SK-N-SH (cell line): ENCODE results near the gene PAGE2. TPM values are rescaled to one million over a fixed set of nuclear protein-coding genes. Genes with fewer than 3 reads are reported as not detected.
"Not testable (repeated sequence)": the region's sequence is repeated elsewhere in the genome, so short reads cannot be mapped to it uniquely, and the experiment has no call there.

ENCODE experiments used
- CTCF ChIA-PET: fragments of 300-600, 350-600 bp; formaldehyde crosslinking; extraction: SDS; loops from one replicate; lab custom pipeline; 2021; lab: Yijun Ruan, JAX
- POLR2A ChIA-PET: fragments of 350-600 bp; sonication (Branson Sonifier 250); formaldehyde crosslinking; extraction: SDS; loops from one replicate; lab custom pipeline; 2020; ENCODE audit warnings: antibody characterized with exemption, inconsistent platforms; lab: Yijun Ruan, JAX
- DNase-seq: peaks from one replicate; pipeline ENCODE4 v3.0.0; 2012
- H2AFZ ChIP-seq: fragments of 200-600 bp; sonication (generic); 2 replicates; pipeline ENCODE4 v1.8.1; 2016; ENCODE audit warnings: antibody characterized with exemption, mild to moderate bottlenecking, low read depth
- H3F3A ChIP-seq: fragments of 200-600 bp; sonication (generic); replicated peaks from 2 replicates; pipeline ENCODE3; 2016; ENCODE audit warnings: antibody characterized with exemption, mild to moderate bottlenecking; ENCODE audit not compliant: insufficient read depth
- H3K27ac ChIP-seq, 2 experiments: fragments of 200-500 bp in 1 of 2; fragments of 200-600 bp in 1 of 2; sonication (Bioruptor generic) in 1 of 2; sonication (generic), shearing (Covaris generic) in 1 of 2; 2 replicates each; pipeline versions ENCODE4 v1.5.1 to v1.6.1; 2014 to 2016; ENCODE audit warnings: low read depth in 2 of 2, inconsistent platforms in 1 of 2, low read length in 1 of 2, mild to moderate bottlenecking in 1 of 2, mixed read lengths in 1 of 2
- H3K27me3 ChIP-seq: fragments of 200-600 bp; sonication (generic), shearing (Covaris generic); 2 replicates; pipeline ENCODE4 v1.6.1; 2016; ENCODE audit warnings: mixed run types; ENCODE audit not compliant: insufficient read depth
- H3K36me3 ChIP-seq, 2 experiments: fragments of 200-500 bp in 1 of 2; fragments of 200-600 bp in 1 of 2; sonication (Bioruptor generic) in 1 of 2; sonication (generic) in 1 of 2; replicated peaks in 1 of 2; 2 replicates each; pipeline versions ENCODE3 to v1.5.1; 2014 to 2016; ENCODE audit warnings: low read length in 1 of 2, mild to moderate bottlenecking in 1 of 2; ENCODE audit not compliant: insufficient read depth in 2 of 2, control insufficient read depth in 1 of 2
- H3K4me1 ChIP-seq, 2 experiments: fragments of 200-500 bp in 1 of 2; fragments of 200-600 bp in 1 of 2; sonication (Bioruptor generic) in 1 of 2; sonication (generic), shearing (Covaris generic) in 1 of 2; 2 replicates each; pipeline versions ENCODE4 v1.5.1 to v1.6.1; 2014 to 2016; ENCODE audit warnings: low read depth in 1 of 2, low read length in 1 of 2, mixed run types in 1 of 2; ENCODE audit not compliant: insufficient read depth in 2 of 2, control insufficient read depth in 1 of 2
- H3K4me2 ChIP-seq: fragments of 200-600 bp; sonication (generic), shearing (Covaris generic); 2 replicates; pipeline ENCODE4 v1.6.1; 2017; ENCODE audit warnings: mixed run types
- H3K4me3 ChIP-seq, 2 experiments: fragments of 200-500 bp in 1 of 2; fragments of 200-600 bp in 1 of 2; sonication (Bioruptor generic) in 1 of 2; sonication (generic), shearing (Covaris generic) in 1 of 2; 2 replicates each; pipeline versions ENCODE4 v1.5.1 to v1.8.1; 2014 to 2016; ENCODE audit warnings: low read depth in 2 of 2, inconsistent platforms in 1 of 2, low read length in 1 of 2, mild to moderate bottlenecking in 1 of 2, mixed read lengths in 1 of 2, moderate library complexity in 1 of 2
- H3K79me2 ChIP-seq: fragments of 200-600 bp; sonication (generic); 2 replicates; pipeline ENCODE4 v1.8.1; 2017; ENCODE audit warnings: mild to moderate bottlenecking; ENCODE audit not compliant: insufficient read depth
- H3K9ac ChIP-seq: fragments of 200-600 bp; sonication (generic); 2 replicates; pipeline ENCODE4 v1.6.1; 2017; ENCODE audit warnings: mixed run types
- H3K9me2 ChIP-seq: fragments of 200-600 bp; sonication (generic); 2 replicates; pipeline ENCODE4 v1.6.1; 2017; ENCODE audit warnings: mixed run types
- H3K9me3 ChIP-seq: fragments of 200-600 bp; sonication (generic); 2 replicates; pipeline ENCODE4 v1.6.1; 2017; ENCODE audit warnings: mixed run types, mild to moderate bottlenecking, moderate library complexity
- H4K20me1 ChIP-seq: fragments of 200-600 bp; sonication (generic); 2 replicates; pipeline ENCODE4 v1.6.1; 2017; ENCODE audit warnings: mild to moderate bottlenecking, mixed run types; ENCODE audit not compliant: insufficient read depth
- CHD2 ChIP-seq: fragments of 150-350 bp; IDR thresholded peaks from 2 replicates; pipeline ENCODE4 v1.6.1; 2018; ENCODE audit warnings: low read length; ENCODE audit not compliant: partially characterized antibody
- EP300 ChIP-seq, 2 experiments: IDR thresholded peaks; 2 replicates each; pipeline versions ENCODE4 v1.4.0 to v1.6.1; 2012; ENCODE audit warnings: borderline replicate concordance in 1 of 2, low read depth in 1 of 2, low read length in 1 of 2
- EZH2phosphoT487 ChIP-seq: fragments of 200-600 bp; sonication (generic); IDR thresholded peaks from 2 replicates; pipeline ENCODE4 v1.6.1; 2017; ENCODE audit warnings: low read depth, mixed run types, mild to moderate bottlenecking, antibody characterized with exemption, moderate library complexity, borderline replicate concordance
- FOXJ3 ChIP-seq: sonication (generic); formaldehyde crosslinking; IDR thresholded peaks from 2 replicates; pipeline ENCODE4 v1.5.1; 2020; ENCODE audit warnings: mild to moderate bottlenecking, missing genetic modification reagents
- GABPA ChIP-seq: IDR thresholded peaks from 2 replicates; pipeline ENCODE4 v1.4.0; 2012; ENCODE audit warnings: low read depth, mild to moderate bottlenecking
- GATA2 ChIP-seq: sonication (generic); formaldehyde crosslinking; IDR thresholded peaks from 2 replicates; pipeline ENCODE4 v1.5.0; 2020; ENCODE audit warnings: mild to moderate bottlenecking, missing genetic modification reagents
- JUND ChIP-seq: IDR thresholded peaks from 2 replicates; pipeline ENCODE4 v1.4.0; 2012
- MEF2A ChIP-seq: IDR thresholded peaks from 2 replicates; pipeline ENCODE4 v1.4.0; 2012; ENCODE audit warnings: low read depth, borderline replicate concordance
- MXI1 ChIP-seq: IDR thresholded peaks from 2 replicates; pipeline ENCODE4 v1.6.1; 2012; ENCODE audit warnings: mild to moderate bottlenecking, low read depth, low read length, improper control_type of control experiment
- NRF1 ChIP-seq: IDR thresholded peaks from 2 replicates; pipeline ENCODE4 v1.6.1; 2012; ENCODE audit warnings: low read depth, mild to moderate bottlenecking, low read length
- PBX3 ChIP-seq: IDR thresholded peaks from 2 replicates; pipeline ENCODE4; 2012
- RCOR1 ChIP-seq: fragments of 150-350 bp; IDR thresholded peaks from 2 replicates; pipeline ENCODE4 v1.6.1; 2017; ENCODE audit warnings: antibody characterized with exemption, low read length
- RFX5 ChIP-seq: IDR thresholded peaks from 2 replicates; pipeline ENCODE4 v1.6.1; 2012; ENCODE audit warnings: mild to moderate bottlenecking, improper control_type of control experiment, low read length
- RXRA ChIP-seq: IDR thresholded peaks from 2 replicates; pipeline ENCODE4 v1.4.0; 2012; ENCODE audit warnings: low read depth, mild to moderate bottlenecking, borderline replicate concordance
- SMC3 ChIP-seq: IDR thresholded peaks from 2 replicates; pipeline ENCODE4 v1.6.1; 2012; ENCODE audit warnings: low read depth, low read length, improper control_type of control experiment
- TCF12 ChIP-seq: IDR thresholded peaks from 2 replicates; pipeline ENCODE4 v1.4.0; 2012
- TEAD4 ChIP-seq: IDR thresholded peaks from 2 replicates; pipeline ENCODE4 v1.4.0; 2012; ENCODE audit warnings: mild to moderate bottlenecking, borderline replicate concordance; ENCODE audit not compliant: insufficient read depth
- USF1 ChIP-seq: IDR thresholded peaks from 2 replicates; pipeline ENCODE4 v1.4.0; 2012; ENCODE audit warnings: low read depth, borderline replicate concordance
- YY1 ChIP-seq: IDR thresholded peaks from 2 replicates; pipeline ENCODE4 v1.4.0; 2012; ENCODE audit warnings: low read depth, mild to moderate bottlenecking
- WGBS: methylation state at CpG from one replicate; pipeline ENCODE4 v1.1.6; 2017; ENCODE audit warnings: low lambda C conversion rate; 5-methylcytosine and 5-hydroxymethylcytosine counted together
- polyA plus RNA-seq, 3 experiments: library from polyadenylated mRNA; depleted of rRNA; stranded (reverse); fragments of >200 nt; gene quantifications; 2 replicates each; pipeline ENCODE4 v1.2.3, GENCODE V29; 2012
- TF ChIP-seq, protein P1 (sequence below): IDR thresholded peaks from 2 replicates; pipeline ENCODE4 v1.6.1; 2012; ENCODE audit warnings: mild to moderate bottlenecking, low read depth, low read length, moderate library complexity
- TF ChIP-seq, protein P2 (sequence below): fragments of 150-350 bp; IDR thresholded peaks from 2 replicates; pipeline ENCODE4 v1.6.1; 2017; ENCODE audit warnings: antibody characterized with exemption, low read length, low read depth, borderline replicate concordance
- TF ChIP-seq, protein P3 (sequence below): fragments of 150-350 bp; IDR thresholded peaks from 2 replicates; pipeline ENCODE4 v1.6.1; 2016; ENCODE audit warnings: mild to moderate bottlenecking, low read depth, low read length

The PAGE2 gene
- polyA plus RNA-seq, 1 of the 3 experiments (the other 2 are of a cell fraction) = 4.2 TPM

GRCh38 chrX:55057675-55058249 lies 31.1 kb upstream of the PAGE2 start (continued):
- TF ChIP-seq, protein P1, sequence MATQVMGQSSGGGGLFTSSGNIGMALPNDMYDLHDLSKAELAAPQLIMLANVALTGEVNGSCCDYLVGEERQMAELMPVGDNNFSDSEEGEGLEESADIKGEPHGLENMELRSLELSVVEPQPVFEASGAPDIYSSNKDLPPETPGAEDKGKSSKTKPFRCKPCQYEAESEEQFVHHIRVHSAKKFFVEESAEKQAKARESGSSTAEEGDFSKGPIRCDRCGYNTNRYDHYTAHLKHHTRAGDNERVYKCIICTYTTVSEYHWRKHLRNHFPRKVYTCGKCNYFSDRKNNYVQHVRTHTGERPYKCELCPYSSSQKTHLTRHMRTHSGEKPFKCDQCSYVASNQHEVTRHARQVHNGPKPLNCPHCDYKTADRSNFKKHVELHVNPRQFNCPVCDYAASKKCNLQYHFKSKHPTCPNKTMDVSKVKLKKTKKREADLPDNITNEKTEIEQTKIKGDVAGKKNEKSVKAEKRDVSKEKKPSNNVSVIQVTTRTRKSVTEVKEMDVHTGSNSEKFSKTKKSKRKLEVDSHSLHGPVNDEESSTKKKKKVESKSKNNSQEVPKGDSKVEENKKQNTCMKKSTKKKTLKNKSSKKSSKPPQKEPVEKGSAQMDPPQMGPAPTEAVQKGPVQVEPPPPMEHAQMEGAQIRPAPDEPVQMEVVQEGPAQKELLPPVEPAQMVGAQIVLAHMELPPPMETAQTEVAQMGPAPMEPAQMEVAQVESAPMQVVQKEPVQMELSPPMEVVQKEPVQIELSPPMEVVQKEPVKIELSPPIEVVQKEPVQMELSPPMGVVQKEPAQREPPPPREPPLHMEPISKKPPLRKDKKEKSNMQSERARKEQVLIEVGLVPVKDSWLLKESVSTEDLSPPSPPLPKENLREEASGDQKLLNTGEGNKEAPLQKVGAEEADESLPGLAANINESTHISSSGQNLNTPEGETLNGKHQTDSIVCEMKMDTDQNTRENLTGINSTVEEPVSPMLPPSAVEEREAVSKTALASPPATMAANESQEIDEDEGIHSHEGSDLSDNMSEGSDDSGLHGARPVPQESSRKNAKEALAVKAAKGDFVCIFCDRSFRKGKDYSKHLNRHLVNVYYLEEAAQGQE = no peak
- no peak for TF ChIP-seq EZH2phosphoT487
- no peak for TF ChIP-seq MEF2A
- peak; percentile 20; the same call in 1 of the 2 replicates for TF ChIP-seq MXI1
- TF ChIP-seq USF1 = no peak
- TF ChIP-seq PBX3 = no peak
- TF ChIP-seq, protein P2, sequence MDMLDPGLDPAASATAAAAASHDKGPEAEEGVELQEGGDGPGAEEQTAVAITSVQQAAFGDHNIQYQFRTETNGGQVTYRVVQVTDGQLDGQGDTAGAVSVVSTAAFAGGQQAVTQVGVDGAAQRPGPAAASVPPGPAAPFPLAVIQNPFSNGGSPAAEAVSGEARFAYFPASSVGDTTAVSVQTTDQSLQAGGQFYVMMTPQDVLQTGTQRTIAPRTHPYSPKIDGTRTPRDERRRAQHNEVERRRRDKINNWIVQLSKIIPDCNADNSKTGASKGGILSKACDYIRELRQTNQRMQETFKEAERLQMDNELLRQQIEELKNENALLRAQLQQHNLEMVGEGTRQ = no peak
- no peak for TF ChIP-seq GABPA
- TF ChIP-seq TEAD4 = no peak
- TF ChIP-seq CHD2 = no peak
- TF ChIP-seq EP300 (IDR thresholded peaks at IDR 0.05; ENCODE audit: borderline replicate concordance in 1 of 2, low read depth in 1 of 2, low read length in 1 of 2) = no peak
- no peak for TF ChIP-seq YY1
- TF ChIP-seq, protein P3, sequence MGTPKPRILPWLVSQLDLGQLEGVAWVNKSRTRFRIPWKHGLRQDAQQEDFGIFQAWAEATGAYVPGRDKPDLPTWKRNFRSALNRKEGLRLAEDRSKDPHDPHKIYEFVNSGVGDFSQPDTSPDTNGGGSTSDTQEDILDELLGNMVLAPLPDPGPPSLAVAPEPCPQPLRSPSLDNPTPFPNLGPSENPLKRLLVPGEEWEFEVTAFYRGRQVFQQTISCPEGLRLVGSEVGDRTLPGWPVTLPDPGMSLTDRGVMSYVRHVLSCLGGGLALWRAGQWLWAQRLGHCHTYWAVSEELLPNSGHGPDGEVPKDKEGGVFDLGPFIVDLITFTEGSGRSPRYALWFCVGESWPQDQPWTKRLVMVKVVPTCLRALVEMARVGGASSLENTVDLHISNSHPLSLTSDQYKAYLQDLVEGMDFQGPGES = no peak
- TF ChIP-seq NRF1 = no peak
- TF ChIP-seq JUND = no peak
- peak; percentile 58 for TF ChIP-seq SMC3
- no peak for TF ChIP-seq FOXJ3
- TF ChIP-seq RFX5 = no peak
- TF ChIP-seq TCF12 = no peak
- no peak for TF ChIP-seq GATA2 (CRISPR knock-in tag)
- no peak for TF ChIP-seq RXRA
- no peak for TF ChIP-seq RCOR1

- not testable (repeated sequence) for H3F3A ChIP-seq
- 18% methylated on average over 2 of the region's 2 CpGs for WGBS
Measured at GRCh38 chrX:55067180-55067579, 21.6 kb upstream of the PAGE2 start.

More at GRCh38 chrX:55067180-55067579, 21.6 kb upstream of the PAGE2 start:
- H3K36me3 ChIP-seq, POLR2A ChIA-PET, H3K27me3 ChIP-seq, CTCF ChIA-PET, H2AFZ ChIP-seq, H3K9me3 ChIP-seq, H4K20me1 ChIP-seq, H3K4me2 ChIP-seq, H3K27ac ChIP-seq, H3K79me2 ChIP-seq, DNase-seq, H3K9ac ChIP-seq, H3K4me1 ChIP-seq, H3K9me2 ChIP-seq, H3K4me3 ChIP-seq: not testable (repeated sequence)
